Stimulated activated CD4-positive, alpha-beta T cell treated with anti-CD3 and anti-CD28 coated beads, TNF-alpha, amount 100 ng/mL, for 24 hours (primary cell): Measurements from ENCODE around the gene FLOT1.

Experiments used
- DNase-seq, 3 experiments: peaks; one replicate each; pipeline ENCODE4 v3.0.0-alpha.2; 2020; ENCODE audit warnings: low read depth in 3 of 3

FLOT1 gene

DNA sequence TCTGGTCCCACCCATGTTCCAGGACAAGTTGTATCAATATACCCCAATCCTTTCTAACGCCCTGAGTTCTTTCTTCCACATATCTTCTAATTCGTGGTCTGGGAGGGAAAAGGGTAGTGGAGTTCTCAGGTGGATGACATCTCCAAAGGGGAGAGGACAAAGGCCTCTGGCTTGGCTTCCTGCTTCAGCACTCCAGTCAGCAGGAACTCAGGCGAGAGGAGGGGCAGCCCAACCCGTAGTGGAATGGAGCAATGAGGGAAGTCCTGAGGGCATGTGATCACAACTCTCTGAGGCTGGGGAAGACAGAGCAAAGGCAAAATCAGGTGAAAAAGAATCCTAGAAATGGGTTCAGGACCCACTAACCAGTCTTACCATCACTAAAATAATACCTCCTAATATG is 42.1 kb downstream of the FLOT1 start:
- DNase-seq, result no peak

DNA sequence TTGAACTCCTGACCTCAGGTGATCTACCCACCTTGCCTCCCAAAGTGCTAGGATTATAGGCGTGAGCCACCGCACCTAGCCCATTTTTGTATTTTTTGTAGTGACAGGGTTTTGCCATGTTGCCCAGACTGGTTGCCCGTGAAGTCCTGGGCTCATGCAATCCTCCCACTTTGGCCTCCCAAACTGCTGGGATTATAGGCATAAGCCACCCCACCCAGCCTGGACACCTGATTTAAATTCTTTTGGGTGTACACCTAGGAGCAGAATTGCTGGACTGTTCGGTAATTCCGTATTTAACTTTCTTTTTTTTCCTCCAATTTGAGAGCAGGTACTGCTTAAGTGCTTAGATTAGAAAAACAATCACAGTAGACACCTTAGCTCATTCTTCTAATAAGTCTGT is 46.1 kb downstream of the FLOT1 start:
- DNase-seq, result no peak

DNA sequence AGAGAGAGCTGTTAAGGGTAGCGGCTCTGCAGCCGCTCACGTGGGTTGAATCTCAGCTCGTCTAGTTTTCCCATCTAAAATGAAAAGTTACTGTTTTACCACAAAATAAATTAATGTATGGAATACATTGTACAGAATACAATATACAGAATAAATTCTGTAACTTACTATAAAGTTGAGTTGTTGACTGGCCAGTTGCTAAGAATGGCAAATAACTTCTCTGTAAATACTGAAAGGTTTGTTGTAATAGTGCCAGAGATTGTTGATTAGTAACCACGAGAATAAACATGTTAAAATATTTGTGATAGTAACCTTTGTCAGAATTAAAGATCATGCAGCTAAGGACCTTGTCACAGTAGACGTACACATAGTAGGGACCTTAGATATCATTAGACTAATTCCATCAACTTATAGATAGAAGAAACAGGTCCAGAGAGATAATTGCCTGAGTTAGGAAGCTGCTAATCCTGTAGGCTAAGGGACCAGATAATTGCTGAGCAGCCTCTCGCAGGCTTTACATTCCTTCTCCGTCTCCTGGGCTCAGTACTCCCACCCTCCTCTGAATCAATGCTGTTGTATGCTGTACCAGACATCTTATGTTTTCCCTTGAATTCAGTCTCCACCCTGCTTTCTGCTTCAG is 51.2 kb downstream of the FLOT1 start:
- no peak for DNase-seq

DNA sequence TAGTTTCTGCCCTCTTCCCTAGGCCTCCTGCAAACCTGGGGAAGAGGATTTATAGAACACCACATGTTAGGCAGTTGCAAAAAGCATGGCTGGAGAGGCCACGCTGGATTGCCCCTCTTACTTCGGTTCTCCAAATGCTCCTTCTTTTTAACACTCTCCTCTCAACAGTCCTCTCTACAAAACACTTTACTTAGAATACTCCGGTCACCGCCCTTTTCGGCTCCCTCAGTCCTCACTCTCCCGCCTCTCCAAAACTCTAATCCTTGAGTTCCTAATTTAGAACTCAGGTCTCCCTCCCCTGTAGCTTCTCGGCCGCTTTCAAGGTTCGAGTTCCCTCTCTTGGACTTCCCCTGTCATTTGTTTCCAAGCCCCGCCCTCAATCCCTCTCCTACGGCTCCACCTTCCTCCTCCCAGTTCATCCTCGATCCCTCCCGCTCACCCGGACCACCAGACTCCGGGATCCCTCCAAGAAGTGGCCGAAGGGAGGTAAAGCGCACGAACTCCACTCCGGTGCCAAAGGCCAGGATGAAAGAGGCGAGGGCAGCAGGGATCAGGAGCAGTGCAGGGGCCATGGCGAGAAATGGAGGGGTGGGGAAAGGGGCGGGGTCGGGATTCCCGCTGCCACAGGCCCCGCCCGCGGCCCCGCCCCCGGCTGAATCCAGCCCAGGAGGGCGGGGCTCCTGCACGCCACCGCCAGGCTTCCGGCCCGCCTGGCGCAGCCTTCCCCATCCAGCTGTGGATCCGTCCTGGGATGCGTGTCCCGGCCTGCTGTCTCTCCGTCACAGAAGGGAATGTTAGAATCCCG is 51.9 kb downstream of the FLOT1 start, which contains the start of gene NRM:
NRM (minus strand) TSS at position 582 of the 805 bp plus-strand sequence; CDS start at position 572, 10 bp downstream.
- peak in 2 of 3 experiments; percentile 67 to 81 for DNase-seq

DNA sequence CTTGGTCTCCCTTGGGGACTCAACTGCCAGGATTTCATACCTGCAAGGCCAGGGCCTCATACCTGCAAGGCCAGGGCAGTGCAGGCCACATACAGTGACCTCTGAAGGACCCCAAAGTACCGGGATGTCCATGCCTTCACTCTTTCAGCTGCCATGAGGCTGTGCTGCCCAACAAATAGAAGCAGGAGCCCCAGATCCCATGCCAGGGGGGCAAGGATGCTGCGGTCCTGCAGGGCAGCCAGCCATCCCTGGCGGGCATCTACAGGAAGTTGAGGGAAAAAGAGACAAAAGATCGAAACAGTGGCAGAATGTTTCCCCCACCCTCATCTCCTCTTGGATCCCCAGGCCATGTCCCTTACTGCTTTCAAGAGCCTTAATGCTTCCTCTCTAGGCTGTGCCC is 52.5 kb downstream of the FLOT1 start:
- no peak for DNase-seq

DNA sequence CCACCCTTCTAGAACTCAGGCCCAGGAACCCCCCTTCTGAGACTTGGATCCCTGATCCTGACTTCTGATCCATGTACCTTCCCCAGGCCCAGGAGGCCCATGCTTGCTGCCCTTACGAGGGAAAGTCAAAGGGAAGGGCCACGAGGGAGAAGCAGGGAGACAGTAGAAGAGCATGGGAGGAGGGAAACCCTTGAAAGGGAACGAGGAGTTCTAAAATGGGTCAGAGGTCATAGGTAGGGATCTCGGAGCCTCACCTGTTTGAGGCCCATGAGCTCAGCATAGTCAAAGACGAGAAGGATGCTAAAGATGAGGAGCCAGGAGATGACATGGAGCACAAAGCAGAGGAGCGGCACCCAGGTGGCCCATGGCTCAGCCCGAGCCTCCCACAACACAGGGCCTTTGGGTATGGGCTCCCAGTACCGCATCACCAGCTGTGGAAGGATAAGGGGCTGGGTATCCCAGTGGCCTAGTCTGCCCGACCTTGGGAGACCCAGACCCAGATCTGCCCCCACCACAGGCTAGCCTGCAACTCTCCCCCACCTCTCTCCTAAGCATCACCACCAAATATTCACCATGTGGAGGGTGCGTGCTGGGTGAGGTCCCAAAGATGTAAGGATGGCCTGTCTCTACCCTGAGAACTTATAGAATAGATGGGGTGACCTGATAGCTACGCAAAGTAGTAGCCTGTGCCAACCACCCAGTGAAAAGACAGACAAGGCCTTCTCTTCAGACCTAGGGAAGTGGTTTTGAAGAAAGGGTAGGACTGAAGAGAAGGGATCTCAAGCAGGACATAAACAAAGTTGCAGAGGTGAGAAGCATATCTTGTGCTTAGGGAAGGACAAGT is 53.2 kb downstream of the FLOT1 start:
- DNase-seq, result no peak

DNA sequence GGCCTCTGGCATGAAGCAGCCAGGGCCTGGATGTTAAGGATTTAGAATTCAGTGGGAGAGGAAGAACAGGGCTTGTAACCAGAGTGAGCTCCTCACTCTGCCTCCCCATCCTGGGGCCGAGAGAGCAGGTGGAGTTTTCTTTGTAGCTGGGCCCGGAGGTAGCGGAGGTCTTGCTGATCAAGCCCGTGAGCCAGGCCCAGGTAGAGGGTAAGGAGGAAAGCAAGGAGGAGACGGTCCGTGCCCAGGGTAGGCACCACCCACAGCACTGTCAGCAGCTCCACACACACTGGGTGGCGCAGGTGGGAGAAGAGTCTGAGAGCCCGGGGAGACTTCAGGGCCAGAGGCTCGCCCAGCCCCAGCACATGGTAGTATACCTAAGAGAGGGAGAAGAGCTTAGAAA is 53.9 kb downstream of the FLOT1 start:
- no peak for DNase-seq

DNA sequence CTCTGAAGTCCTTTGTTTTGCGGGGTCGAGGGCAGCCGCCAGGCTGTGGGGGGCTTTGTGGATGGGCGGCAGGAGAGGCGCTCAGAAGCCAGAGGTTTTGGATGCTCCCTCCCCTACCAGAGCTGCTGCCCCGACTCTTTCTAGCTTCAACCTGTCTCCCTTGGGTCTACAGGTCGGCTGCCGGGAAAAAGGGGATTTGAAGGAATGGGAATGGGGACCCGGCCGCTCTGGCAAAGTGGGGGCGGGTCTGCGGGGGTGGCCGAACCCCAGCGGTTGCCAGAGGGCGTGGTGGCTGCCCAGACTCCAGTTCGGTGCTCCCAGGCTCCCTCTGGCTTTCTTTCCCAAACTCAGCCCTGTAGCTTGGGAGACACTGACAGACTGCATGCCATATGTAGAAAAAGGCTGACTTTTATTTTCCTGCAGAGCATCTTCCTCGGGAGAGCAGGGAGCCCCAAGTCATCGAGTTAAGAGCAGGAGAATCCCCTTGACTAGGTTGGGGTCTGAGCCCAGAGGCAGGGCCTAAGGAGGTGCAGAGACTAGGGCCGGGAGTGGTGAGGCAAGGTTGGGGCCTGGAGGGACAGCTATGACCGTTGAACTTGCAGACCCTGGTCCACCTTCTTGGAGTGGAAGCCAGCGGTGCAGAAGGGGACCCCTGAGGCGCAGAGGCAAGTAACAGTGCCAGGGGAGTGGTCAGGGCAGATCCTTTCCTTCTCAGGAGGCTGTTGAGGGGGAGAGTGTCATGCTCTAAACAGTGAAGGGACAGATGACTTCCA is 54.6 kb downstream of the FLOT1 start:
- no peak for DNase-seq

DNA sequence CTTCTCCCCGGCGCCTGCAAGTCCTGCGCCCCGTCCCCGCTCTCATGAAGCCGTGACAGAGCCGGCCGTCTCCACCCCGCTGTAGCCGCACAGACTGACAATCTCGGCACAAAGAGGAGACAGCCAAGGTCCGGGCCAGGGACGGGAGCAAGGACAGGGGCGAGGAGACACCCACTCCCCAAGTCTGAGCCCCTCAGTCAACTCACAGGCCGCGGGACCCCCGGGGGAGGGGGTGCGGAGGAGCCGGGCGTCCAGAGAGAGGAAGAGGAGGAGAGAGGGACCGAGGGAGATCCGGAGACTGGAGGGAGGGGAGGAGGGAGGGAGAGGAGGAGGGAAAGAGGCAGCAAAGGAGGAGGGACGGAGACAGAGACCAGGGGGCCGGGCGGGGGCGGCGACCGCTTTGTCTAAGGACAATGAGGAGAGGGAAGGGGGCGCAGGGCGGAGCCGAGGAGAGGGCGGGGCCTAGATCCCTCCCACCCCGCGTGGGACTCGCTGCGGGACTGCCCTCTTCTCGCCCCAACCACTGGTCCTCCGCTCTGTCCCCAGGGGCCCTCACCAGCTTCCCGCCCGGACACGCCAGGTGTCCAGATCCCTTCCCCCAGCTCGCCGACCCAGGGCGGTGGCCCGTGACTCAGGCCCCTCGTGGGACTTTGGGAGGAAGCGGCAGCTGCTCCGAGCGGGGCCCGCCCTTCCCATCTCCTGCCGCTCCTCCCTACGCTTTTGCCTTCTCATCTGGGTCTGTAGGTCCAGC is 55.4 kb downstream of the FLOT1 start:
- peak in 2 of 3 experiments; percentile 75 to 95 for DNase-seq

DNA sequence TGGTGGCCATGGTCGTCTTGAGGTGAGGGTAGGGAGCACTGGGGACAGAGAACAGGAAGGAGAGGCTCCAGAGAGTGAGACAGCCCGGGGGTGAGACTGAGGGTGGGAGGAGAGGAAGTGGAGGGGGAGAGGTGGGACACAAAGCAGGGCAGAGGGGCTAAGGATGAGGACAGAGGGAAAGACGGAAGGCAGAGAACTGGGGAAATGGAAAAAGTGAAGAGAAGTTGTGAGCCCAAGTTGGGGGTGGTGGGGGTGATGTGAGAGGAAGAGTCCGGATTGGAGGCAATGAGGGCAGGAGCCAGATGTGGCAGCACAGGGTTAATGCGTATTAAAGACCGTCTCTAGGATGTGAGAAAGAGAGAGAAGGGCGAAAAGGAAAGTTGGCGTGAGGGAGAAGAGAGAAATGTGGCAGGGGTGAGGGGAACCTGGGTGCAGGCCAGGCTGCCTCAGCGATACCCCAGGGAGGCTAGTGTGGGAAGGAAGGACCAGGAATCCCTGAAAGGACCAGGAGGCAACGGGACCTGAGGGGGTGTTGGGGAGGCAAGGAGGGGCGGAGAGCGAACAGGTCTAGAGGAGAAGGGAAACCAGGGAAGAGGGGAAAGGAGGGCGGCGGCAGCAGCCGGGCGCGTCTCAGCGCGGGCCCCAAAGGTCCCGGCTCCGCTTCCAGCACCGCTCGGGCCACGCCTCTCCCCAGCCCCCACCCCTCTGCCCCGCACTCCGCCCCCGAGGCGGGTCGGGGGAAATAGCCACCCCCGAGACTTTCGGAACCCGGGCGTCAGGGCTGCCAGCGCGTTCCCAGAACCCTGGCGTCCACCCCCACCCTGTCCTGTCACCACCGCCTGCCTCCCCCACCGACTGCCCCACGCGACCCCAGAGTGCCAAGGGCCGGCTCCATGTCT is 56.2 kb downstream of the FLOT1 start, which contains the start of gene PPP1R18:
PPP1R18 (minus strand) TSS at position 637 of the 899 bp plus-strand sequence; CDS start at position 10, 627 bp downstream.
- DNase-seq, result peak; percentile 76 to 91 (median 80)

DNA sequence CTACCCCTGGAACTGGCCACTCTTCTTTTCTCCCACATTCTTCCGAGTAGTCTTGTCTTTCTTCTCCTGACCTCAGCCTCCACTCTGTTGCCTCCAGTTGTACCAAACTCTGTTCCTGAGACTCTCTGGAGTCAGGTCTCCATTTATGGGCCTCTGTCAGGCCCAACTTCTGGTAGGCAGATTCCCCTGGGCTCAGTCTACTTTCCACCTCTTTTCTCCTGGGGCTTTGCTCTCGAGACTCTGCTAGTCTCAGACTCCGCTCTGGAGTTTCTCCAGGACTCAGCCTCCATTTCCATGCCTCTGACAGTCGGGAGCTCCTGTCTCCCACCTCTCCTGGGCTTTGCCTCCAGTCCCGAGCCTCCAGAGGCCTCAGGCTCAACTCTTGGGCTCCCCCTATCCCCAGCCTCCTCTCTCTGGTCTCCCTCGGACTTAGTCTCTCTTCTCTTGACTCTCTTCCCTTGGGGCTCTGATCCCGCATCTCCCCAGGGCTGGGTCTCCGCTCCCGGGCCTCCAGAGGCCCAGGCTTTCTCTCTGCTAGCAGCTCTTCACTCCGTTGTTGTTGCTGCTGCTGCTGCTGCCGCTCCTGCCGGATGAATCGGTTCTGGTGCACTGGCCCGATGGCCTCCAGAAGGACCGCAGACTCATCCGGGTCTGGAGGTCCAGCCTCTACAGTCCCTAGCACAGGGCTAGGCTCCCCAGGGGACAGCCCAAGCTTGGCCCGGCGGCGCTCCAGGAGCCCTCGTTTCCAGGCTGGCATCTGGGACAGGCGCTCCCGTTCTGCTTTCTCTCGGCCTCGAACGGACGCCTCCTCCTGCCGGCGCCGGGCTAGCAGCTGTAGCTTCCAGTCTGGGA is 57.1 kb downstream of the FLOT1 start:
- no peak for DNase-seq

DNA sequence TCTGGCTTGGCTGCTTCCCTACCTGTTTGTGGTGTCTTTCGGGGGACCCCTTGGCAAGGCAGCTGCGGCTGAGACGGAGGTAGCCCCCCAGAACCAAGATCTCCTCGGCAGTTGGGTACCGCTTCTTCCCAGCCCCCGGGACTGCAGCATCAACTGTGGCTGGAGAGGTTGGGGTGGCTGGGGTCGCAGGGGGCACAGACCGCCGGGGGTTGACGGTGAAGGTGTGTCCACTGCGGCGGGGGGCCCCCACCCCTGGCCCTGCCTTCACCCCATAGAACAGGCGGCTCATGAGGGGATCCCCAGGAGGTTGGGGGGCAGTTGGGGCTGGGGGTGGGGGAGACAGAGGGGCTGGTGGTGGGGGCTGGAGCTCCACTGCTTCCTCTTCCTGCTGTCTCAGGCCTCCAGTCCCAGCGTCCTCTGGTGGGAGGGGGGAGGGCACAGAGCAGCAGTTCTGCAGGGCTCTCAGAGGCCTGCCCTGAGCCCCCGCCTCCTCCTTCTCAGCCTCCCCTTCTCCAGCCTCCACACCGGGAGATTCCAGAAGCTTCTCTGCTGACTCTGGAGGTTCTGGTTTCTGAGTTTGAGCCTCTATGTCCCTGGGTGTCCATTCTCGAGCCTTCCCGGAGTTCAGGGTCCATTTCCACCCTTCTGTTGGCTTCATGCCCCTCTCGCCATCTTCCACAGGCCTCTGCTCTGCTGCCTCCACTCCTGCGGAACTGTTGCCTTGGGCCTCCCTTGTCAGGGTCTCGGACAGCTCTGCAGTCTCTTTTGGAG is 57.9 kb downstream of the FLOT1 start:
- peak in 1 of 3 experiments; percentile 61 for DNase-seq

DNA sequence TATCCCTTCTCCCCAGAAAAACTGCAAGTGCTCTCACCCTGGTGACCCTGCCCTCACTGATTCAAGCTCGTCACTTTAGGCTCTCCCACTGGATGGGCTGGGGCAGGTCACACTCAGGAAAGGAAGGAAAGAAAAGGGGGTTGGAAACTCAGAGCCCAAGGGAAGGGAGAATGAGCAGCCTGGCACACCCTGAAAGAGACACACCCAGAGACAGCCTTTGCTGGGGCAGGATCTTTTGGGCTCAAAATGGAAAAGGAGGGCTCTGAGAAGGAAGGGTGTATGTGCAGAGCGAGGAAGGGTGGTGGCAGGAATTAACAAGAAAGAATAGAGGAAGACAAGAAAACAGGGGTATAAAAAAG is 58.5 kb downstream of the FLOT1 start:
- no peak for DNase-seq

DNA sequence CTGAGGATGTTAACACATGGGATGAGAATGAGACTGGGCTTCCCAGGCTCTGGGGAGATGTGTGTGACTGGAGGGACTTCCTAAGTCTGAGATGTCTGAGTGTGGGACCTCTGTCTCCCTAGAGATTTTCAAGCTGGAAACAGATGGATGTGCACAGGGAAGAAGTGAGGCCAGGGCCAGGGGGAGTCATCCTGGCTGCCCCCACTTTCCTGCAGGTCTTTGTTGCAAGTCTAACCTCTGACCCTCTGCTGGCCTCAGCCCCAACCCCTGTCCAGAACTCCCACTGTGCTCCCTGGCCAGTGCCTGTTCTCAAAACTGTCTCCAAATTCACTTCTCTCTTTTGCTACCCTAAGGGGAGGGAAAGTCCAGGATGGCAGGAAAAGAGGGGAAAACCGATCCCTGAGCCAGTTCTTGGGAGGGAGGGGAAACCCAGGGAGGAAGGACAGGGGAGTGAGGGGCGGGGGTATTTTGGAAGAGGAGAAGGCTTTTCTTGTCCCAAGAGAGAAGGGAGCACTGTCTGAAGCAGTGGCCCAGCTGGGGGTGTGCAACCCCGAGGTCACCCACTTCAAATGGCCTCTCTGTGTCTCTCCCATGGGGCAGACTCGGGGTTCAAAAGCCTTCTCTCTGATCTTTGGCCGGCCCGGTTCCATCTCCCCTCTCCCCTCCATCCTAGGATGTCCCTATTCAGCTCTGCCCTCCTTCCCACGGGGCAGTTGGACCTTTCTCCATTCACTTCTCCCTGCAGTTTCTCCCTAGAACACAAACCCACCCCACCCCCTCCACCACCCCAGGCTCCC is 59.1 kb downstream of the FLOT1 start:
- no peak for DNase-seq

DNA sequence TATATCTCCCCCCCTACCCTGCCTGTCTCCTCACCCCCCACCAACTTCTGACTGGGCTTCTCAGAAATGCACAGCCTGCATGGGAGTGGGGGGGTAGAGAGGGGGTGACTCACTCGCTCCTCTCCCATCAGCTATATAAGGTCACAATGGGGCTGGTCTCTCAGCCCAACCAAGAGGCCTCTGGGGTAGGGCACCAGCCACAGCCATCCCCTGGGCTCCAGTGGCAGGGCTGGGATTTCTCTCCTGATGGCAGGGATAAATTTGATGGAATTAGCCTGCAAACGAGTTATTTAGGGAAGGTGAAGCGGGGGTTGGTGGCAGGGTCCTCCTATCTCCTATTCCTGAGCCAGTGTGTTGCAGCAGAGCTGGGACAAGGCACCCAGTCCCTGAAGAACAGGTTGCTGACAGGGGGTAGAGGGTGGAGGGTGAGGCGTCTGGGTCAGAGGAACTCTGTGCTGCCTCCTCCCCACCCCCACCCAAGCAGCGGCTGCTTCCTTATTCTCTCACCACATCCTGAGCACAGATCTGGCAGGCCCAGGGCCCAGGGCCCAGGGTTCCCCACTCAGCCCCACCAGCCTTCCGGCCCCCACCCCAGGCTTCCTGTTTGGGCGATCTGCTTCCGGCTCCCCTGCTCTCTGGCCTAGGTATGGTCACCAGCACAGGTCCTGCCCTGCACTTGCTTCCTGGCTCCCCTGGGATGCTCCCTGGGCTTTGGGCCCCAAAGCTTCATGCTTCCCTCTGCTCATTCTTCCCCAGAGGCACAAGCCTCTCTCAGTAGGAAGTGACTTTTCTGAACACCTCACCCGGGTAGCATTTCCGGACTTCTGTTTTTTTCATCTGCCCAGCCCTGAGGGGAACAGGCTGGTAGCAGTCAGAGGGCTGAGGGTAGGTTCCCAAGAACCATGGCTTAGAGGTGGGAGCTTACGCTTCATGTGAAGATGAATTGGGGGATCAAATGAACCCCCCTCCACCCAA is 60.1 kb downstream of the FLOT1 start:
- DNase-seq, result peak; percentile 67 to 85 (median 74)

DNA sequence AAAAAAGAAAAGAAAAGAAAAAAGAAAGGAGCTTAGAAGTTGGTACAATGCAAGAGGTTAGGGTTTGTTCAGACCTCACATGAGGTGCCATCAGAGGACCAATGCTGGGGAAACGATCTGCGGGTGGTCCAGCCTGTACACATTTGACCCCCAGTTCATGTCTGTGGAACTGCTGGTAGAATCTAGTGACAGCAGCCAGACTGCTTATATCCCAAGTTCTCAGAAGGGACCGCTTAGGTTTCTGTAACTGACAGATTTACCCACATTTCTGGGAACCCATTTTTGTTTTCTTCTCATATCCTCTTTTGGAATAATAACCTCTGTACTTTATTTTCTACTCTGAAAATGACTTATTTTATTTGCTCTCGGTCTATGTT is 60.7 kb downstream of the FLOT1 start:
- DNase-seq, result no peak
